GM18873 (cell line): Measurements from ENCODE around the gene C10orf90.

Source experiments
- ATAC-seq: cut with Tn5 transposase; IDR thresholded peaks from one replicate; pipeline ENCODE4 v1.9.1; 2021; ENCODE audit warnings: mild to moderate bottlenecking, moderate library complexity, moderate number of reproducible peaks; ENCODE audit not compliant: unreplicated experiment, low FRiP score

C10orf90 gene

GRCh38 chr10:126639084-126639483 is 31.4 kb downstream of the C10orf90 start:
- ATAC-seq: no peak

DNA sequence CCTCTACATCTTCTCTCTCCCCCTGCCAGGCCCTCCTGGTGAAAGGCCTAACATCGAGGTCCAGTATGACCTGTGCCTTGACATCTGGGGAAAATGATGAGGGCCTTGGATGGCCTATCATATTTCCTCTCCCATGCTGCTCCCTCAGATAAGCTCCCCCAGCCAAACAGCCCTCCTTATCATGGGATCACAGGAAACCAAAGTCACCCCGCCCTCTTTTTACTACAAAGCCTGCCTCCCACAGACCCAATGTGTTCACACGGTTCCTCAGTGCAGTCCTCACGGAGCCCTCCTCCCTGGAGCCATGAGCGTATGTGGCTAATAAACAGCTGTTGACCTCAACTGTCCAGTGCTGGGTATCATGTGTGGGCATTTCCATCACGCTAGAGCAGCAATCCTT is 32.0 kb downstream of the C10orf90 start:
- no peak for ATAC-seq

DNA sequence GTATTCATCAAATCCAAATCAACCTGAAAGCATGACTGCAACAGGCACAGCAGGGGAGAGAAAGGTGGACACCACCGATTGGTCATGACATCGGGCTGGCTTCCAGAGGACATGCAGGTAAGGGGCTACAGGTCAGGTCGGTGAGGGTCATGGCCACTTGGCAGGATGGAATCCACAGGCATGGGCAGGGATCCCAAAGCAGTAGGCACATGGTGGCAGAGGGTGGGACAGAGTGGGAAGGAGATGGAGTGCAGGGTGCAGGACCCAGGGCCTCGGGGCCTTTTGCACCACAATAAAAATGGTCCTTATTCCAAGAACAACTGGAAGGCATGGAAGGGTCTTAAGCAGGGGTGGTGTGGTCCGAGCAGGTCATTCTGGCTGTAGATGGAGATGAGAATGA is 33.0 kb downstream of the C10orf90 start:
- ATAC-seq: no peak

DNA sequence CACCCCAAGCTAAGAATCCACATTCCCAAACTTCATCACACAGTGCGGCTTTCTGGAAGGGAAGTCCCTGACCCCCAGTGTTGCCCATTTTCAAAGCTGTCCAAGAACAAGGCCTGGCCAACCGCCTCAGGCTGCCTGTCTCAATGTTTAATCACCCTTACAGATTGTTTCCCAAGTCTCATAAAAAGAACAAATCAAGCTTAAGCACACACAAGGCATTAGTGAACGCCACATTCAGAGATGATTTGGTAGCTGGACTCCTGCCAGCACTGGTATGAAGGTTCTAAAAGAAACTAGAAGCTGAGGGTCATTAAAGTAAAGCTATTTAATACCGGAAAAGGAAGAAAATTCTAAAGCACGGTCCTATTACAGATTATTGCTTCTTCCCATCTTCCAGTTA is 35.6 kb downstream of the C10orf90 start:
- no peak for ATAC-seq

DNA sequence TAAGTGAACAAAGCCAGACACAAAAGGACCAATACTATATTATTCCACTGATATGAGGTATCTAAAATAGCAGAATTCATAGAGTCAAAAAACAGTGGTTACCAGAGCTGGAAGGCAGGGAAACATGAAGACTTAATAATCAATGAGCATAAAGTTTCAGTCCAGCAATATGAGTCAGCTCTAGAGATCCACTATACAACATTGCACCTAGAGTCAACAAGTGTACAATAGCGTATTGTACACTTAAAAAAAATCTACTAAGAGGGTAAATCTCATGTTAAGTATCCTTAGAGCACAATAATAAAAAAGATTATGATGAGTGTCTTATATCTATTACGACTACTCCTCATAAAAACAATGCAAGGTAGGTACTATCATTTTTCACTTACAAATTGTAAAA is 36.1 kb downstream of the C10orf90 start:
- ATAC-seq: no peak

DNA sequence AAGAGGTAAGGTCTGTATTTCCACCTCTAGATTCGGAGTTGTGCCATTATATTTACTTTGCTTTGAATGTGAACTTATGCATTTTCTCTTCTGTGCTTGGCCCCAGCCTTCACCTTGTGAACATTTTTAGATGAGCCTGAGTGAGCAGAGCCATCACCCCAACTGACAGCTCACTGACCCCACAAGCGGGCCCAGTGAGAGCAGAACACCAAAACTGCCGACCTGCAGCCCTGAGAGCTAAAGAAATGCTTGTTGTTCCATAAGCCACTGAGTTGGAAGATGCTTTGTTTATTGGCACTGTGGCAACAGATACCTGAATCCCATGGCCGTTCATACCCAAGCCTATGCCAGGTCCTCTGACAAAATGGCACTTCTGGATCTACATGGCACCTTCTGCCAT is 37.8 kb downstream of the C10orf90 start:
- no peak for ATAC-seq

GRCh38 chr10:126629925-126630624 is 40.4 kb downstream of the C10orf90 start:
- no peak for ATAC-seq

- ATAC-seq: no peak
Observed at GRCh38 chr10:126628746-126629145, 41.7 kb downstream of the C10orf90 start.

GRCh38 chr10:126621846-126622245 is 48.6 kb downstream of the C10orf90 start:
- ATAC-seq: no peak

DNA sequence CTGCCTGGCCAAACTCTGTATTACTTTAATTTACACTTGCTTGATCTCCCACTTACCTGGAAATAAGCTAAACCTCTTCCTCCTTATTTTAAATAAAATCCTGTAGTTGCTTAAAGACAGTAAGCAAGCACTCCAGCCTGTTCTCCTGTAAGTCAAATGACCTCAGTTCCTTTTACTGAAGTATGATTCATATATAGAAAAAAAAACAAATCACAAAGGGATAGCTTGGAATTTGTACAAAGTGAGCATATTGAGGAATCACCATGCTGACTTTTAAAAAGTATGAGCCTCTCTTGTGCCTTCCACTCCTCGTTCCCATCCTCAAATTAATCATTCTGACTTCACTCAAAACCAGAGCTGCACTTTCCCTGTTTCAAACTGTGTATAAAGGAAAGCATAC is 52.0 kb downstream of the C10orf90 start:
- ATAC-seq: no peak

GRCh38 chr10:126617733-126618132 is 52.8 kb downstream of the C10orf90 start:
- ATAC-seq: no peak

DNA sequence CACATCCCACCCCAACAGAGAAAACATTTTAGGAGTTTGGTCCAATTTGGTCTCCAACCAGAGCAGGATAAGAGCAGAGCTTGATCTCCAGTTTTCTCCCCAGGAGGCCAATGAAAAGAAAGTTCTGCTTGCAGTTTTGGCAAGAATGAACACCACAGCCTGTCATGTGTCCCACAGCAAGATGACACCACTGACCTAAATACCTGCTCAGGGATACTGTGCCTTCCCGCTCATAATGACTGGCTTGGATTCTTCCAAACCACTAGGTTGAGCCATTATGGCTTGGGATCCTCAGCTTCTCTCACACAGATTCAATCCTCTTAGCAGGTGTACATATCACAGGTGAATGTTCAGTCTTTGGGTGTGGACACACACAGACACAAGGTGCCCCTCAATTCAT is 53.3 kb downstream of the C10orf90 start:
- ATAC-seq: no peak

DNA sequence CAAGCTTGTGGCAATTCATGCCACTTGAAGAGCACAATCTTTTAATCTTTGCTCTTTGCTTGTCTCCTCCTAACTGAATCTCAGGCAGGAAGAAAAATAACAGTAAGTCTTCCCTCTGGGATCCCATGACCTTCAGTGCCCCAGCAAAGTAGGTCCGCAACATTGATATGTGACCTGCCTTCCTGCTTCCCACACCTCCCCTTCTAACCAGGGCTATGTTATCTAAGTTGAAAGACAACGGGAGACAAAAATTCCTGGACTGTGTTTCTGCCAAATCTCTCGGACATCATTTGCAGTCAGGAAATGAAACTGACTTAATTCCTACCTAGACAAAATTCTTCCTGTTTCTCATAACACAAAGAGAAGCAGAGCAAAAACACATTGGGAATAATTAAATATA is 53.8 kb downstream of the C10orf90 start:
- ATAC-seq: no peak

GRCh38 chr10:126611303-126611702 is 59.2 kb downstream of the C10orf90 start:
- no peak for ATAC-seq

DNA sequence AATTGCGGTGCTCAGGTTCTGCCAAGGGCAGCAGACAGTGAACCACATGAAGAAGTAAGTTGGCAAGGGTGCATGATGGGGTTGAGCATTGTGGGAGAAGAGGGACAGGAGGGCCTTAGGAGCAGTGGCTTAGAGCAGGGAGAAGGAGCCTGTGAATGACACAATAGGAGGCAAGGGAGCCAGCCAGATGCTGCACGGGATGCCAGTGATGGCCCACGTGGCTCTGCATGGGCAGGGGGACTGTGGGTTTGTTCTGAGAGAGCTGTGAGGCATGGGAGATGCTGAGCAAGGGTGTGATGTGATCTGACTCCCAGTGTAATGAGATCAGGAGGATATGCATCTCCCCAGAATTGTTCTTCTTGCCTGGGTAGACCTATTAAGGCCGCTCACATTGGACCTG is 60.9 kb downstream of the C10orf90 start:
- no peak for ATAC-seq

DNA sequence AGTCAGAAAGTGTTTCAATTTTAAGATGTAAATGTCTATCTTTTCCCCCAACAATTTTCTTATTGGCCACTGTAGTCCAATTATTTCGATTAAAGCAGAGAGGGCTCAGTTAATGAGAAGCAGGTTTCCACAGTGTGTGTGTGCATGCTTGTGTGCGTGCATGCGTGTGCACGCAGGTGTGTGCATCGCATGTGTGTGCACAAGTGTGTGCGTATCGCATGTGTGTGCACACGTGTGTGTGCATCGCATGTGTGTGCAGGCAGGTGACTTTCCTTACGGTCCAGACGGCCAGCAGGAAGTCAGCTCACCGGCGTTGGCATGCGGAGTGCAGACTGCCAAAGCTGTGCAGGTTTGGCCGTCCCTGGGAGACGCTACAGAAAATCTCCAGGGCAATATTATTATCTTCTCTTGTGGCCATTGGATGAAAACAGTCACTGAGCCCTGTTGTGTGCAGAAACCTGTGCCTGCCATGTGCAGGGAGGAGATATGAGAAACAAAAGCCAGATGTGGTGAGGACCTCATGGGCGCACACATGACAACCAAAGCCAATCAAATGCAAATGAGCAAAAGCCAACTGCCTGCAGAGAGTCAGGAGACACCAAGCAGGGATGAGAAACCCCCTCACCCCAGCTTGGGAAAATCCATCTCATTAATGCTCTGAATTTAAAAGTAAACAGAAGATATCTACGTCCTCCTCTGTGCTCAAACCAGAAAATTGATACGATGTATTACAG is 70.4 kb downstream of the C10orf90 start:
- ATAC-seq: no peak

GRCh38 chr10:126598009-126598408 is 72.5 kb downstream of the C10orf90 start:
- ATAC-seq: no peak

GRCh38 chr10:126597211-126597610 is 73.3 kb downstream of the C10orf90 start:
- no peak for ATAC-seq

DNA sequence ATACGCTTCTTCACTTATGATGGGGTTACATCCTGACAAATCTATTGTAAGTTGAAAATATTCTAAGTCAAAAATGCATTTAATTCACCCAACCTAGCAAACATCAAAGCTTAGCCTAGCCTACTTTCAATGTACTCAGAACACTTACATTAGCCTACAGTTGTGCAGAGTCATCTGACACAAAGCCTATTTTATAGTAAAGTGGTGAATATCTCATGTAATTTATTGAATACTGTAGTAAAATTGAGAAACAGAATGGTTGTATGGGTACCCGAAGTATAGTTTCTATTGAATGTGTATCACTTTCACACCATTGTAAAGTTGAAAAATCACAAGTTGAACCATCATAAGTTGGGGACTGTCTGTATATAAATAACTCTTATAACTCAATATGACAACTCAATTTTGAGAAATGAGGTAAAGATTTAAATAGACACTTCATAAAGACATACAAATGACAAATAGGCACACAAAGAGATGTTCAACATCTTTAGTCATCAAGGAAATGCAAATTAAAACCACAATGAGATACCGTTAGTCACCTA is 73.9 kb downstream of the C10orf90 start:
- no peak for ATAC-seq

- ATAC-seq: no peak
Observed at GRCh38 chr10:126595160-126595559, 75.3 kb downstream of the C10orf90 start.

DNA sequence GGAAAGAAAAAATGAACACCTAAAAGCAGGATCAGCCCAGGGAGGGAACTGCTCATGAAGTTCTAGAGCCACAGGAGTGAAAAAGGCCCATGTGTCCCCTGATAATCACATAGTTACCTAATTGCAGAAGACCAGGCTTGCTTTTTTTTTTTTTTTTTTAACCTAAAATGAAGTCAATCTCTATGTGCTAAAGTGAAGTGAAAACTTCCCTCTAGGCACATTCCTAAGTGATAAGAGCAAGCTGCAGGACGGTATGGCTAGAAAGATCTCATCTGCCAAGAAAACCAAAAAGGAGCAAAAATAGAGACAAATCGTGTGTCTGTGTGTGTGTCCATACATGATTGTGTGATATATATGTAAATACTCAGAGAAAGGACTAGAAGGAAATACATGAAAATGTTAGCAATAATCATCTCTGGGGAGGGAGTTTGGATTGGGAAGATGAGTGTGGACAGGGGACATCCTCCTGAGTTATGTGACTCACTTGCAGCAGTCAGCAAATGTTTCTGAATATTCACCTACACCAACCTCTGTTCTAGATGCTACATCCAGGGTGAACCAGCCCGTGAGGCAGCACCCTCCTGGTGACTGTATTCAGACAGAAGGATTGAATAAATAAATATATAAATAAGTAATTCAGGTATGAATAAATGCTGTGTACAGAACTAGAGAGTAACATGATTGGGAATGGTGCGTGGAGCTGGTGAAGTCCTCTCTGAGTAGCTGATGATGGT is 76.4 kb downstream of the C10orf90 start:
- ATAC-seq: no peak
